22Rv1 (cell line): Measurements from ENCODE around the gene RAD51B.

Experiments
- ZFX ChIP-seq: fragments of 450-650 bp; IDR thresholded peaks from 2 replicates; pipeline ENCODE4 v1.6.1; 2017; ENCODE audit warnings: antibody characterized with exemption, borderline replicate concordance
- TF ChIP-seq, protein P1 (sequence below): fragments of 450-650 bp; IDR thresholded peaks from 2 replicates; pipeline ENCODE4 v1.5.1; 2017; ENCODE audit warnings: mild to moderate bottlenecking

DNA sequence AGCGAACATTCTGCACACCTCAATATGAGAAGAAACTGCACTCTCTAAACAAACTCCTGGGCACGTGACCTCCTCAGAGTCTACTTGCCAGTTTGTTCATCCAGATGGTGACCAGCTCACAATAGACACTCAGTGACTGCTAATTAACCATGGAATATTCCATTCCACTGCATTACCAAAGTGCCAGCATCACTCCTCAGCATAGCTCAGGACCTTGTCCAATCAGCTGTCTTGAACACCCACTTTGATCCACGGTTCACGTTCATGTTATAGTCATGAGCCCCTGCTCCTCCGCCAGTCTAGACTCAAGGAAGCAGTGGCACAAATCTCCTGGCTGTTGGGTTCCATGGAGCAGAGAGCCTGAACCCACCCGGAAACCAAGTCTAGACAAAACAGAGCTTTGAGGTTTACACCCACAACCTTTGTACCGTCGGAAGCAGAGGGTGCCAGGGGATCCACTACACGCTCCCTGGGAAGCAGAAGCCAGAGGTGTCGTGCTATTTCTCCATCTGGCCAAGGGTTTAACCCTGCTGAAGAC lies 688.0 kb downstream of the RAD51B start:
- TF ChIP-seq, protein P1, sequence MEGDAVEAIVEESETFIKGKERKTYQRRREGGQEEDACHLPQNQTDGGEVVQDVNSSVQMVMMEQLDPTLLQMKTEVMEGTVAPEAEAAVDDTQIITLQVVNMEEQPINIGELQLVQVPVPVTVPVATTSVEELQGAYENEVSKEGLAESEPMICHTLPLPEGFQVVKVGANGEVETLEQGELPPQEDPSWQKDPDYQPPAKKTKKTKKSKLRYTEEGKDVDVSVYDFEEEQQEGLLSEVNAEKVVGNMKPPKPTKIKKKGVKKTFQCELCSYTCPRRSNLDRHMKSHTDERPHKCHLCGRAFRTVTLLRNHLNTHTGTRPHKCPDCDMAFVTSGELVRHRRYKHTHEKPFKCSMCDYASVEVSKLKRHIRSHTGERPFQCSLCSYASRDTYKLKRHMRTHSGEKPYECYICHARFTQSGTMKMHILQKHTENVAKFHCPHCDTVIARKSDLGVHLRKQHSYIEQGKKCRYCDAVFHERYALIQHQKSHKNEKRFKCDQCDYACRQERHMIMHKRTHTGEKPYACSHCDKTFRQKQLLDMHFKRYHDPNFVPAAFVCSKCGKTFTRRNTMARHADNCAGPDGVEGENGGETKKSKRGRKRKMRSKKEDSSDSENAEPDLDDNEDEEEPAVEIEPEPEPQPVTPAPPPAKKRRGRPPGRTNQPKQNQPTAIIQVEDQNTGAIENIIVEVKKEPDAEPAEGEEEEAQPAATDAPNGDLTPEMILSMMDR = no peak
- no peak for TF ChIP-seq ZFX
